H1 (cell line): ENCODE results near the gene EXD3. TPM values are rescaled to one million over a fixed set of nuclear protein-coding genes. Genes with fewer than 3 reads are reported as not detected.

ENCODE experiments used
- BRCA1 ChIP-seq: IDR thresholded peaks from 2 replicates; pipeline ENCODE4 v1.6.1; 2012; ENCODE audit warnings: low read depth, low read length, improper control_type of control experiment
- CHD1 ChIP-seq: IDR thresholded peaks from 2 replicates; pipeline ENCODE4 v1.6.1; 2012; ENCODE audit warnings: low read depth, low read length, improper control_type of control experiment
- GABPA ChIP-seq: IDR thresholded peaks from 2 replicates; pipeline ENCODE4 v1.6.1; 2011; ENCODE audit warnings: mild to moderate bottlenecking, low read length, moderate library complexity, borderline replicate concordance; ENCODE audit not compliant: insufficient read depth
- GTF2F1 ChIP-seq: IDR thresholded peaks from 2 replicates; pipeline ENCODE4 v1.6.1; 2012; ENCODE audit warnings: low read depth, low read length, improper control_type of control experiment, borderline replicate concordance
- NANOG ChIP-seq: IDR thresholded peaks from 2 replicates; pipeline ENCODE4 v1.6.1; 2011; ENCODE audit warnings: low read length, low read depth, mild to moderate bottlenecking, inconsistent platforms; ENCODE audit not compliant: insufficient read depth, poor library complexity, severe bottlenecking
- POLR2A ChIP-seq, 2 experiments: IDR thresholded peaks; 1 replicate in 1 of 2; 2 replicates in 1 of 2; pipeline ENCODE4 v1.6.1; 2011; ENCODE audit warnings: low read depth in 2 of 2, low read length in 2 of 2, mild to moderate bottlenecking in 2 of 2; ENCODE audit errors: control extremely low read depth in 1 of 2
- POLR2AphosphoS5 ChIP-seq: IDR thresholded peaks from 2 replicates; pipeline ENCODE4 v1.6.1; 2011; ENCODE audit warnings: low read depth, low read length
- RBBP5 ChIP-seq: IDR thresholded peaks from 2 replicates; pipeline ENCODE4 v1.7.1; 2012; ENCODE audit warnings: low read depth, mild to moderate bottlenecking, inconsistent platforms, low read length, moderate library complexity, borderline replicate concordance
- SP1 ChIP-seq: IDR thresholded peaks from 2 replicates; pipeline ENCODE4 v1.6.1; 2011; ENCODE audit warnings: low read depth, low read length
- polyA plus RNA-seq, 7 experiments: library from polyadenylated mRNA; depleted of rRNA in 3 of 7; stranded (reverse) in 5 of 7; unstranded in 2 of 7; fragments of >200 nt in 5 of 7; fragments of 200-250 nt in 2 of 7; gene quantifications; 1 replicate in 5 of 7; 2 replicates in 1 of 7; 4 replicates in 1 of 7; pipeline versions ENCODE4 v1.2.1 to v1.2.3, GENCODE V29; 2011 to 2013; ENCODE audit warnings: missing spikeins in 2 of 7, mixed read lengths in 2 of 7
- total RNA-seq: library from RNA; stranded (reverse); fragmentation: NEBNext Ultra II Directional; extraction: Animal tissue kit (Norgen Biotek cat#: 25700); gene quantifications from 2 replicates; pipeline ENCODE4 v1.2.1, GENCODE V29; 2021

Gene EXD3
- total and polyA plus RNA-seq, 2 of the 8 experiments (the other 6 are each of a cell fraction or from before 2014, with no cell fraction given): 7.2 to 9.4 TPM

- TF ChIP-seq GABPA (no peak), POLR2AphosphoS5 (no peak), NANOG (no peak), GTF2F1 (no peak), CHD1 (no peak), RBBP5 (no peak), BRCA1 (no peak), POLR2A (IDR thresholded peaks at IDR 0.05; ENCODE audit: control extremely low read depth in 1 of 2, low read depth in 2 of 2, low read length in 2 of 2) (no peak), SP1 (no peak)
Measured at GRCh38 chr9:137427454-137428310, 4.7 kb upstream of the EXD3 start (continued).
